Astrocyte of the cerebellum (primary cell): ENCODE data around the gene ST3GAL4.

Experiments
- DNase-seq: peaks from one replicate; pipeline ENCODE4 v3.0.0-alpha.2; 2011; ENCODE audit warnings: low read depth
- H3K4me3 ChIP-seq: 2 replicates; pipeline ENCODE4 v1.5.1; 2011; ENCODE audit warnings: mild to moderate bottlenecking, low read depth, low read length, moderate library complexity
- CTCF ChIP-seq: IDR thresholded peaks from 2 replicates; pipeline ENCODE4 v1.5.1; 2012; ENCODE audit warnings: low read length, low read depth, moderate library complexity, mild to moderate bottlenecking; ENCODE audit errors: missing control alignments
- in situ Hi-C: cut with HindIII; loops from 2 replicates; pipeline ENCODE4 v1.10.0; 2017; ENCODE audit warnings: low sequenced_read_pairs

The ST3GAL4 gene

DNA sequence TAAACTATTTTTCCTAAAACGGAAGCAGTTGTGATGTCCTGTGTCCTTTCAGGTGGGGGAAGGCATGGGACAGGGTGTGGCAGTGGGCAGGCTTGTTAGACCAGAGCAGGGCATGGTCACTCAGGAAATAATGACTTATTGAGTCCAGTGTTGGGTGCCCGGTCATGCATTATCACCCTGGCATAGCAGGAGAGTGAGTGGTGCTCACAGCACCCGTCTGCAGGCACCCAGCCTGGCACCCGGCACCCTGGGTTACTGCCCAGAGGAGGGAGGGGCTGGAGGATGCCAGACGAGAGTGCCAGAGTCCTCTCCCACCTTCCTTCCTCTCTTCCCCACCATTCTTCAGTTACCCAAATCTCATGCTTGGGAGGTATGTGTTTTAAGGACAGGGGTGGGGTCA is 59.1 kb downstream of the ST3GAL4 start:
- in situ Hi-C loops, result no loop called here
- no peak overlapping the region for H3K4me3 ChIP-seq
- no peak for TF ChIP-seq CTCF
- DNase-seq, result no peak

GRCh38 chr11:126415128-126415527 is 59.6 kb downstream of the ST3GAL4 start:
- in situ Hi-C loops, result no loop called here
- no peak for TF ChIP-seq CTCF
- peak; percentile 18 for DNase-seq
- H3K4me3 ChIP-seq, result no peak overlapping the region

DNA sequence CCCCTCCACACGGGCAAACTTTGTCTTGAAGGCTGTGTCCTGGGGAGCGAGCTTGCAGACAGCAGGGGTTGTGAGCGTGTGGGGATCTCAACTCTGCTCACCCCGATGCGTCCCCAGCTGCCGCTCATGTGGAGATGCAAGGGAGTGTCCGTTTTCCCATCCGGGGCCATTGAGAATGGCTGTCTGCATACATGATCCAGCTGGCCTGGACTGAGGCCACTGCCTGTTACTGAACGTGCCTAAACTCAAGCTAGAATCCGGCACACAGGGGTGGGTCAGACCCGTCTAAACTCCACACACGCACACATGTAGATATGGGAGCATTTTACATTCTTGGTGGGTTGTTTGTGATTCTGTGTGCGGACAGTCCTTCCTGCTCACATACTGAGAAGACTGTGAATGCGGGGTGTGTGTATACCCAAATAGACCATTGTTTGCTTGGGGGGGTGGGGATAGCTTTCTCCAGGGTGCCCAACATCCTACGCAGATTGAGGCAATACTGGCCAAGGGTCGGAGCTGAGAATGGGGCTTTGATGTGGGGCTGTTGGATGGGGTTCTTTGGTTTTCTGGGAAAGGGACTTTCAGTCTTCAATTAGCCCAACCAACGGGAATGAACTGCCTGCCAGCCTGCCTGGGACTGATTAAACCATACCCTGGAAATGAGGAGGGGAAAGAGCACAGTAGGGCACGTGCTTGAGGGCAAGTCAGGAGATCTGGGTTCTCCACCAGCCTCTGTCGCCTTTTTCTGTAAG is 60.4 kb downstream of the ST3GAL4 start:
- TF ChIP-seq CTCF, result no peak
- in situ Hi-C loops, result no loop called here
- no peak for DNase-seq
- no peak overlapping the region for H3K4me3 ChIP-seq

DNA sequence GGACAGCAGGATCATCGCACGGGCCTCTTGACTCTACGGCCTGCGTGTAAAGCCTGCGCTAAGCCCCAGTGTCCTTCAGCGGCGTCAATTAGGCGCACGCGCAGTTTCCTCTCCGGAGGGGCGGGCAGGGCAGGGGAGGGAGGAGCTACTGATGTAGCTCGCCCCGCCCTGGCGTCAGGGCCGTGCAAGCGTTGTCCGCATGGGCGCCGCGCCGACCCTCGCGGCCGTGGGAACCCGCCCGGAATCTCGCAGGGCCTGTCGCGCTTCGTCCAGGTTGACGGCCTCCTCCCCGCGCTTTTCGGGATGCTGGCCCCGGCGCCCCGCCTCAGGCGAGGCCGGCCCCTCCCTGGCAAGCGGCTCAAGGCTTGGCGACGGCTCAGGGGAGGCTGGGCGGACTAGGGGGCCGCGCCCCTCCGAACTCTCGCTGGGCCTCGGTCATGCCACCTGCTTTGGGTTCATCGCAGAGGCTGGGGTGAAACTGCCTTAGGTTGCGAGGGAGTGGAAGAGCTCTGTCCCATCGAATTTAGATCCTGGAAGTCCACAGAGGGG is 61.1 kb downstream of the ST3GAL4 start:
- peak overlapping the region; percentile 45 for H3K4me3 ChIP-seq
- no peak for TF ChIP-seq CTCF
- in situ Hi-C loops, result no loop called here
- DNase-seq, result peak; percentile 34

DNA sequence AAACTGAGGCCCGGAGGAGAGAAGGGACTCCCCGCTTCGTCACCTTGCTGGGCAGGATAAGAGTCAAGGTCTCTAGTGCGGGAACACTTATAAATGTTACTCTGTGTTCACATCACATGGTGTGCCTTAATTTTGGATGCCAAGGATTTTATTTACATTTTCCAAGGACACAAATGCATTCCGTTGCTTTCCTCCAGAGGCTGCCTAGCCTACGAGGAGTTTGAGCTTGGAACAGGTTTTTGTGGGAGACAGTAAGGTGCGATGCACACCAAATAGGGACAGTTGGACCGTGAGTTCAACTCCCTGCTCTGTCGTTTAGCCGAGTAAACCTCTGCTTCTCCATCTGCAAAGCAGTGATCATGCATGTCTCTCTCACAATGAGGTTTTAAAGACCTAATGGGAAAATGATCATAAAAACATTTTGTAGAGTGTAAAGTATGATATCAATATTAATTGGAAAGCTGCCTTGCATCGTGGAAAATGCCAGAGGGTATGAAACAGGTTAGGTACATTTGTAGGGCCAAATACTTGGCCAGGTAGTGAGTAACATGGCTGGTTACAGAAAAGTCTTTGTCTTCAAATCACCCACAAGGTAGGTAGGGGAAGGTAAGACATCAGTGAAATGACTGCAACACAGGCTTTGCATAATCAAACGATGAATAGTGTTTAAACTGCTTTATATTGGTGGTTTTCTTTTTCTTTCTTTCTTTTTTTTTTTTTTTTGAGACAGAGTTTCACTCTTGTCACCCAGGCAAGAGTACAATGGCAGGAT is 61.8 kb downstream of the ST3GAL4 start:
- no peak for DNase-seq
- TF ChIP-seq CTCF, result no peak
- in situ Hi-C loops, result no loop called here
- peak overlapping the region; percentile 45 for H3K4me3 ChIP-seq

DNA sequence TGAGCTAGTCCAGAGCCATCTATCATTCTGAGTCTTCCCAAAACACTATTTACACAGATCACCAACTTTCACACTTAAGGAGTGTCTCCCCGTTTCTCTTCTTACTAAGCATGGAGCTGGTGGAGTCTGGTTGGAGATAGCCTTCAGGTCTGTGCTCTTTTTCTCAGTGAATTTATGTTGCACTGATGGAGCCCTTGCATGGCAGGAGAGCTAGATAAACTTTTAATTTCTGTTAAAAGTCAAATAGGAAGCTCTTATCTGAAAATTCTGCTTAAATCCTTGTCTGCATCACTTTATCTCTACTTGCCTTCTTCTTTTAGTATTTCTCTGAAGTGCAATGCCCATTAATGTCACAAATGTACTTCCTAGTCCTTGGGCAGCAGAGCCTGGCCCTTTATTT is 63.4 kb downstream of the ST3GAL4 start:
- DNase-seq, result no peak
- no peak overlapping the region for H3K4me3 ChIP-seq
- TF ChIP-seq CTCF, result no peak
- in situ Hi-C loops, result no loop called here
